Upper lobe of right lung (tissue), 1 donor: ENCODE results near the gene CITED2. TPM values are rescaled to one million over a fixed set of nuclear protein-coding genes. Genes with fewer than 3 reads are reported as not detected.
A peak's percentile ranks its signal among the peaks of the same experiment; 100 is the strongest.

Experiments used
- ATAC-seq: fragments of 200-7000 bp; cut with Tn5 transposase; one replicate; pipeline ENCODE4 v1.9.1; 2020; ENCODE audit warnings: mild to moderate bottlenecking, moderate library complexity
- DNase-seq: peaks from one replicate; pipeline ENCODE4 v3.0.0-alpha.2; 2020
- H3K27ac ChIP-seq: fragments of 200-600 bp; one replicate; pipeline ENCODE4 v1.8.0; 2022
- H3K27me3 ChIP-seq: fragments of 200-600 bp; one replicate; pipeline ENCODE4 v1.8.0; 2022; ENCODE audit warnings: mild to moderate bottlenecking
- H3K36me3 ChIP-seq: fragments of 200-600 bp; one replicate; pipeline ENCODE4 v1.8.0; 2022
- H3K4me1 ChIP-seq: fragments of 200-600 bp; one replicate; pipeline ENCODE4 v1.8.0; 2022
- H3K4me3 ChIP-seq: fragments of 200-600 bp; one replicate; pipeline ENCODE4 v1.8.0; 2022; ENCODE audit warnings: mild to moderate bottlenecking
- H3K9me3 ChIP-seq: fragments of 200-600 bp; one replicate; pipeline ENCODE4 v1.8.0; 2022
- intact Hi-C: fragments of 100-400 bp; cut with DNase I; formaldehyde crosslinking; loops from one replicate; pipeline ENCODE4 v1.11.0; 2022
- total RNA-seq: library from RNA; stranded (reverse); fragmentation: NEBNext Ultra II Directional; extraction: Animal tissue kit (Norgen Biotek cat#: 25700); gene quantifications from one replicate; pipeline ENCODE4 v1.2.1, GENCODE V29; 2021
- TF ChIP-seq, protein P1 (sequence below): fragments of 200-600 bp; IDR thresholded peaks from one replicate; pipeline ENCODE4 v1.8.0; 2022; ENCODE audit warnings: antibody characterized with exemption
- donor health status: DM: no; HTN: yes; CAD: no; lungs with severe emphysema.

The CITED2 gene
- total RNA-seq, 1 donor from 2014 or later: 278 TPM

DNA sequence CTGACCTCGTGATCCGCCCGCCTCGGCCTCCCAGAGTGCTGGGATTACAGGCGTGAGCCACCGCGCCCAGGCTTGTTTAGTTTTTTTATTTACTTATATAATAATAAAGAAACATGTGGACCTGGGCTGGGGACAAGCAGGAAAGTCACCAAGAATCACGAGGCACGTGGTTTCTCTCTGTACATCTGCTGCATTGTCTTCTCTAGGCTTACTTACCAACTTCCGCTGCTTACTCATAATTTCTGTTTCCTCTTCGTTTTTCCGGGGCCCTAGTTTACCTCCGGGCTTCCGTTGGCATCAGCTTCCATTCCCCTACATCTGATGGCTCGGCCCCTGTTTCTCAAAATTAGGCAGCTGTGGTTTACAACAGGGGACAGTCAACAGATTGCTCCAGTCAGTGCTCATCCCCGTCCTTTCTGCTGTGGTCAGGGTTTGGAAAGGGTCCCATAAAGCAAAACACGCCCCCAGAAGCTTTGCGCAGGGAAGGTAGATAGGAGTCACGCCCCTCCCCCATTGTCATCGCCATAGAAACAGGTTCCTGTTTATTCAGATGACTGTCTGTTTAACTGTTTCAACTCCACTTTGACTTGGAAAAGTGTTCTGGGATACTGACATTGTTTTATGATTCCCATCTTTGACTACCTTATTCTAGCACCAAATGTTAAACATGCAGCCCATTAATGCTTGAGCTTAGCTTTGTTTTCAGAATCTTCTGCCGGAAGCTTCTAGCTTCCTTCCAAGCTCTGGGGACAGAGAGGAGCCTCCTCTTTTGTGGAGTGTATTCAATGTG lies 50.7 kb downstream of the CITED2 start:
- TF ChIP-seq, protein P1, sequence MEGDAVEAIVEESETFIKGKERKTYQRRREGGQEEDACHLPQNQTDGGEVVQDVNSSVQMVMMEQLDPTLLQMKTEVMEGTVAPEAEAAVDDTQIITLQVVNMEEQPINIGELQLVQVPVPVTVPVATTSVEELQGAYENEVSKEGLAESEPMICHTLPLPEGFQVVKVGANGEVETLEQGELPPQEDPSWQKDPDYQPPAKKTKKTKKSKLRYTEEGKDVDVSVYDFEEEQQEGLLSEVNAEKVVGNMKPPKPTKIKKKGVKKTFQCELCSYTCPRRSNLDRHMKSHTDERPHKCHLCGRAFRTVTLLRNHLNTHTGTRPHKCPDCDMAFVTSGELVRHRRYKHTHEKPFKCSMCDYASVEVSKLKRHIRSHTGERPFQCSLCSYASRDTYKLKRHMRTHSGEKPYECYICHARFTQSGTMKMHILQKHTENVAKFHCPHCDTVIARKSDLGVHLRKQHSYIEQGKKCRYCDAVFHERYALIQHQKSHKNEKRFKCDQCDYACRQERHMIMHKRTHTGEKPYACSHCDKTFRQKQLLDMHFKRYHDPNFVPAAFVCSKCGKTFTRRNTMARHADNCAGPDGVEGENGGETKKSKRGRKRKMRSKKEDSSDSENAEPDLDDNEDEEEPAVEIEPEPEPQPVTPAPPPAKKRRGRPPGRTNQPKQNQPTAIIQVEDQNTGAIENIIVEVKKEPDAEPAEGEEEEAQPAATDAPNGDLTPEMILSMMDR: no peak
- Histone ChIP-seq H3K9me3 (no peaks in the 10 kb centered on the region), H3K4me1 (peaks cover 10% of the 10 kb centered on the region), H3K4me3 (peak overlapping the region; percentile 34), H3K27me3 (no peaks in the 10 kb centered on the region), H3K27ac (peak overlapping the region; percentile 83), H3K36me3 (no peaks in the 10 kb centered on the region)
- peak; percentile 67 for DNase-seq
- ATAC-seq: peak; percentile 87
- intact Hi-C loops: no loop called here

Other genes with a start within 250 kb of the CITED2 start
- 48.9 TPM for gene HECA, start 239.6 kb downstream of the CITED2 start, total RNA-seq
- gene TXLNB, start 82.7 kb downstream of the CITED2 start, total RNA-seq: 1.3 TPM